ENCODE data around the gene GP1BB.

The GP1BB gene

DNA sequence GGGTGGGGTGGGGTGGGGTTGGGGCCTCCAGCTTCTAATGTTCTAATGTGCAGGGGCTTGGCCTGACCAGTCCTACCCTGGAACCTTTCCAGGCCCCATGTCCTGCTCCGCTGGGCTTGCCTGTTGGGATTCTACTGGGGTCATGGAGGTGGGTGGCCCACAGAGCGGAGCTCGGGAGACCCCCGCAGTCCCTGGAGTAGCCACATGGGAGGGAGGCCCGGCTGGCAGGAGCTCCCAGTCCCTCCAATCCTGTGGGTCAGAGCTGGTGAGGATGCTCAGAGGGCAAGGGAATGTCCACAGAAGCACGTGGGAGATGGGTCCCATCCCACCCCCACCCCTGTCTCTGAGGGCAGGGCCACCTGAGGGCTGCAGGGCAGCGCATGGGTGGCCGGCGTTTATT is 6.2 kb upstream of the GP1BB start:
- no peak overlapping the region for H3K27ac ChIP-seq
- TF ChIP-seq, protein P1, sequence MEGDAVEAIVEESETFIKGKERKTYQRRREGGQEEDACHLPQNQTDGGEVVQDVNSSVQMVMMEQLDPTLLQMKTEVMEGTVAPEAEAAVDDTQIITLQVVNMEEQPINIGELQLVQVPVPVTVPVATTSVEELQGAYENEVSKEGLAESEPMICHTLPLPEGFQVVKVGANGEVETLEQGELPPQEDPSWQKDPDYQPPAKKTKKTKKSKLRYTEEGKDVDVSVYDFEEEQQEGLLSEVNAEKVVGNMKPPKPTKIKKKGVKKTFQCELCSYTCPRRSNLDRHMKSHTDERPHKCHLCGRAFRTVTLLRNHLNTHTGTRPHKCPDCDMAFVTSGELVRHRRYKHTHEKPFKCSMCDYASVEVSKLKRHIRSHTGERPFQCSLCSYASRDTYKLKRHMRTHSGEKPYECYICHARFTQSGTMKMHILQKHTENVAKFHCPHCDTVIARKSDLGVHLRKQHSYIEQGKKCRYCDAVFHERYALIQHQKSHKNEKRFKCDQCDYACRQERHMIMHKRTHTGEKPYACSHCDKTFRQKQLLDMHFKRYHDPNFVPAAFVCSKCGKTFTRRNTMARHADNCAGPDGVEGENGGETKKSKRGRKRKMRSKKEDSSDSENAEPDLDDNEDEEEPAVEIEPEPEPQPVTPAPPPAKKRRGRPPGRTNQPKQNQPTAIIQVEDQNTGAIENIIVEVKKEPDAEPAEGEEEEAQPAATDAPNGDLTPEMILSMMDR (conservative IDR thresholded peaks at IDR 0.05), result no peak

DNA sequence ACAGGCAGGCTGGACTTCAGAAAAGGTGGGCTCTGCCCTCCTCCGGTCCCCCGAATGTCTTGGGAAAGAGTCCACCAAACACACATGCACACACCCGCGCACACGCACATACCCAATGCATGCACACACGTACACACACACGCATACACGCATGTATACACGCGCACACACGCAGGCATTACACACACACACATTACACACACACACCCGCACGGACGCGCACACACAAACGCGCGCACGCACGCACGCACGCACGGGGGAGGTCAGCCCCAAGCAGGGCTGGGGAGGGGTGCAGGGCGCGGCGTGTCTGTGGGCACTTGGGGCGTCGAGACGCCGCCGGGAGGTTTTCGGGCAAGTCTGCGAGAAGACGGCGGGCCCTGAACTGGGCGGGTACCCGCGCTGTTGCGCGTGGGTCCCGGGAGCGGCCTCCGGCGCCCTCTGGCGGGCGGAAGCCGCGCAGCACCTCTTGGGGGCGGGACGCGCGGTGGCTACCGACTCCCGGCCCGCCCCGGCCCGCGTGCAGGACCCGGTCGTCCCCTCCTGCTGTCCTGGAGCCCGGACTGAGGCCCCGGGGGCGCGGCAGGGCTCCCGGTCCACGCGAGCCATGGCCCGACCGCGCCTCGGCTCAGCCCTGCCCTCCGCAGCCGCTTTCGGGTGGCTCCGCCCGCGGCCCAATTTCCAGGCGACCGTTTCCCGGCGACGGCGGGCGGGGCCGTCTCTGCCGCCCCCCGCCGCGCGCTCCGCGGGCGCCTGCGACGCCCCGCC is 5.5 kb upstream of the GP1BB start:
- no peak for TF ChIP-seq ZFX (IDR thresholded peaks at IDR 0.05)
- TF ChIP-seq, protein P1 (conservative IDR thresholded peaks at IDR 0.05), result peak; percentile 99
- H3K27ac ChIP-seq, result peak overlapping the region; percentile 72

DNA sequence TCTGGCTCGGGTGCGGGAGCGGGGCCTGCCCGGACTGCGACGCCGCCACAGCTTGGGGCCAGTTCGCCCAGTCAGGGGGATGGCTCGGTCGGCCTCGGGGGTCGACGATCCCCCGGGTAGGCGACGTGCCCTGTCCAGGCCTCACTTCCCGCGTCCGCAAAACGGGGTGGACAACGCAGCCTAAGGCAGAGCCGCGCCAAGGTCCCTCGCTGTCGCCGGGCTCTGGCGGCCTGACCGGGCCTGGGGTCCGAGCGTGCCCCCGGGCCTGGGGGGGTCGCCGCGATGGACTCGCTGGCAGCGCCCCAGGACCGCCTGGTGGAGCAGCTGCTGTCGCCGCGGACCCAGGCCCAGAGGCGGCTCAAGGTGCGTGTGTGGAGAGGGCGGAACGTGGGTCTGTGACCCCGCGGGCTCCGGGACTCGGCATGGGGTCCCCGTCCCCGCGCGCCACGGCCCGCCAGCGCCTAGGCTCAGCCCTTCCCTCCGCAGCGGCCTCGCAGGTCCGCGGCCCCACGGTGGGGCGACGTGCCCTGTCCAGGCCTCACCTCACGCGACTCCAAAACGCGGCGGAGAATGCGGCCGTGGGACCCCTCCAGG is 4.8 kb upstream of the GP1BB start:
- peak overlapping the region; percentile 72 for H3K27ac ChIP-seq
- peak; percentile 59; the same call in 1 of the 2 replicates for TF ChIP-seq ZFX (IDR thresholded peaks at IDR 0.05)
- TF ChIP-seq, protein P1 (conservative IDR thresholded peaks at IDR 0.05), result no peak

DNA sequence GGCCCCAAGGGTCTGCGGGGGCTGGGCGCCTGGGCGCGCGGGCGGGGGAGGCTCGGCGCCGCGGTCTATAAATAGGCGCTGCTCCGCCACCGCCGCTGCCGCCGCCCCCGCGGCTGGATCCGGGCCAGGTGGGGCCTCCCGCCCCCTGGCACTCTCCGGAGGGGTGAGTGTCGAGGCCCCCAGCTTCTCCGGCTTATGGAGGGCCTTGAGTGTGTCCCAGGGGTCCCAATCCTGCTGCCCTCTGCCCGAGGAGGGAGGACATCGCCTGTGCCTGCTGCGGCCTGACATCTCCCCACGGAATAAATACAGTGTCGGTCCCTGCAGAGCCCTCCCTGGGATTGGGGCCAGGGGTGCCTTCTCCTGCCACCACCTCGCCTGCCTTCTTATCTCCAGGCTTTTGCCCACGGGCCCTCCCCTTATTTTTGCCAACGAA is 4.3 kb upstream of the GP1BB start:
- TF ChIP-seq ZFX (IDR thresholded peaks at IDR 0.05), result no peak
- TF ChIP-seq, protein P1 (conservative IDR thresholded peaks at IDR 0.05), result no peak

DNA sequence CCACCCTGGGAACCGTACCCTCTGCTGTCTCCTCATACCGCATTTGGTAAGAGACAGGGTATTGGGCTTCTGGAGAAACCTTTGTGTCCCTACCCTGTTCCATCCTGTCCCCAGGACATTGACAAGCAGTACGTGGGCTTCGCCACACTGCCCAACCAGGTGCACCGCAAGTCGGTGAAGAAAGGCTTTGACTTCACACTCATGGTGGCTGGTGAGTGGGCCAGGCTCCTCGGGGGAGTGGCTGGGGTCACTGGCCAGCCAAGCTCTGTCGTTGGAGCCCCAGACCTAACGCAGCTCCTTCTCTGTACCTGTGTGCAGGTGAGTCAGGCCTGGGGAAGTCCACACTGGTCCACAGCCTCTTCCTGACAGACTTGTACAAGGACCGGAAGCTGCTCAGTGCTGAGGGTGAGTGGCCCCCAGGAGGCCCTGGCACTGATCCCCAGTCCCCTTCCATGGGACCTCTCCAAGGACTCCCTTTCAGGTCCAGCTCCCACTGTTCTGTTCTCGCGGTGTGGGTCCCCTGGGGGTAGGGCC is 3.8 kb upstream of the GP1BB start:
- H3K27ac ChIP-seq, result no peak overlapping the region
- TF ChIP-seq, protein P1 (conservative IDR thresholded peaks at IDR 0.05), result no peak
- TF ChIP-seq ZFX (IDR thresholded peaks at IDR 0.05), result no peak

More for the DNA sequence above, 4.3 kb upstream of the GP1BB start:
- no peak overlapping the region for H3K27ac ChIP-seq

DNA sequence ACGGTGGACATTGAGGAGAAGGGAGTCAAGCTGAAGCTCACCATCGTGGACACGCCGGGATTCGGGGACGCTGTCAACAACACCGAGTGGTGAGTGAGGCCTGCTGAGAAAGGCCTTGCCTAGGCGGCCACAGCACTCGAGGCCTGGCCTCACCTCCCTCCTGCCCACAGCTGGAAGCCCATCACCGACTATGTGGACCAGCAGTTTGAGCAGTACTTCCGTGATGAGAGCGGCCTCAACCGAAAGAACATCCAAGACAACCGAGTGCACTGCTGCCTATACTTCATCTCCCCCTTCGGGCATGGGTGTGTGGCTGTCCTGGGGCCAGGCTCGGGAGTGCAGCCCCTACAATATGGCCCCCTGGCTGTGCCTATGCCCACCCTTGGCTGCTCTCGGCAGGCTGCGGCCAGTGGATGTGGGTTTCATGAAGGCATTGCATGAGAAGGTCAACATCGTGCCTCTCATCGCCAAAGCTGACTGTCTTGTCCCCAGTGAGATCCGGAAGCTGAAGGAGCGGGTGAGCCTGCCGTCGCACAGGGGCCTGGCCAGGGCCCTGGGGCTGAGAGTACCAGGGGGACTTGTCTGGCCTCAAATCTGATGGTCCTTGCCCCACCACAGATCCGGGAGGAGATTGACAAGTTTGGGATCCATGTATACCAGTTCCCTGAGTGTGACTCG is 3.0 kb upstream of the GP1BB start:
- no peak overlapping the region for H3K27ac ChIP-seq
- TF ChIP-seq, protein P1 (conservative IDR thresholded peaks at IDR 0.05), result no peak
- no peak for TF ChIP-seq ZFX (IDR thresholded peaks at IDR 0.05)

DNA sequence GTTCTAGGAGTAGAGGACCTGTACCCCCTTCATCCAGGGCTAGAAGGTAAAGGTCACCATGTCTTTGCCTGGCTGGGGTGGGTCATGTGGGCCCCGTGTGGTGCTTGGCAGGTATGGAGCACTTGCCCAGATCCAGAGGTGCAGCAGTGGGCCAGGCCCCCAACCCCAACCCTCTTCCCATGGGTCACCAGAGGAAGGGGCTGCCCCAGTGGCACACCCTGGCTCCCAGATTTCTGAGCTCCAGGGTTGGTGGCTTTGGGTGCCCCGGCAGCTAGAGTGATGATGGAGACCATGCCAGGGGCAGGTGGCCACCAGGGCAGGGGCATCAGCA is 2.4 kb upstream of the GP1BB start:
- TF ChIP-seq ZFX (IDR thresholded peaks at IDR 0.05), result no peak
- TF ChIP-seq, protein P1 (conservative IDR thresholded peaks at IDR 0.05), result no peak
- no peak overlapping the region for H3K27ac ChIP-seq
